Ammon's horn (tissue), 1 donor: Measurements from ENCODE around the gene RAPGEF3.

Experiments used
- DNase-seq: peaks from one replicate; pipeline ENCODE4 v3.0.0-alpha.2; 2016; ENCODE audit warnings: low spot score

Gene RAPGEF3

DNA sequence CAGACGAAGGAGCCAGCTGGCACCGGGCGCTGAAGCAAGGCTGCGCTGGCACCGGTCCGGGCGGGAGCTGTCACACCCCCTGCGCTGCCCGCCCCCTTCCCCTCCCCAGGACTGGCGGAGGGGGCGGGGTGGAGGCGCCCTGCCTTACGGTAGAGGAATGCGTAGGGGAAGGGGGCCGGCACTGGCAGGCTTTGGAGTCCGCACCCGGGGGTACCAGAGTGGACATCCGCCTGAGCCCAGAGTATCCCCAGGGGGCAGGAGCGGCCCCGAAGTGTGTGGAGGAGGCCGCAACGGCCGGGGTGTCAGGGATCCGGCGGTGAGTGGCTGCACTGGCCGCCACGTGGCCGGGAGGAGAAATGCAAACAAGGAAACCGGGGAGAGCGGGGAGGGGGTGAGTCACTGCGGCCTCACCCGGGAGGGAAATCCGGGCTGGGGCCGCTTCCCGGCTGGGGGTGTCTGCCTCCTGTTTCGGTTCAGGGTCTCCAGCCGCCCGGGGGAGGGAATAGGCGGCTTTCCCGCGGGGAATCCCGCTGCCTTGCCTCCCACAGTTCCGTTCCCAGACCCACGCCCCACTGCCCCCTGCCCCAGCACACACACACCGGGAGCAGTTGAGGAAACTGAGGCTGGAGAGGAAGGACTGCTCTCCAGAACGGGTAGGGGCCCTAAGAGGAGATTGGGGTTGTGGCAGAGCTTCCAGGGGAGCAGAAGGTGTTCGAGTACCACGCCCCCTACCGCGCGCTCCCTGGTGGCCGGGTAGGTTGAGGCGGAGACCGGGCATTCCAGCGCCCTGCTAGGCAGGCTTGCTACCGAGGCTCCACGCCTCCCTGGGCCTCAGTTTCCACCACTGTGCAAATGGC, at the start of gene RAPGEF3:
TSS of gene RAPGEF3 (minus strand) at position 47 of the 857 bp plus-strand sequence. CDS start 324 bp downstream, outside the sequence.
- peak; percentile 92 for DNase-seq

GRCh38 chr12:47808050-47808449, 49.4 kb upstream of the RAPGEF3 start:
- DNase-seq, result peak; percentile 62

- no peak for DNase-seq
Observed at GRCh38 chr12:47807338-47807737, 48.7 kb upstream of the RAPGEF3 start.

DNA sequence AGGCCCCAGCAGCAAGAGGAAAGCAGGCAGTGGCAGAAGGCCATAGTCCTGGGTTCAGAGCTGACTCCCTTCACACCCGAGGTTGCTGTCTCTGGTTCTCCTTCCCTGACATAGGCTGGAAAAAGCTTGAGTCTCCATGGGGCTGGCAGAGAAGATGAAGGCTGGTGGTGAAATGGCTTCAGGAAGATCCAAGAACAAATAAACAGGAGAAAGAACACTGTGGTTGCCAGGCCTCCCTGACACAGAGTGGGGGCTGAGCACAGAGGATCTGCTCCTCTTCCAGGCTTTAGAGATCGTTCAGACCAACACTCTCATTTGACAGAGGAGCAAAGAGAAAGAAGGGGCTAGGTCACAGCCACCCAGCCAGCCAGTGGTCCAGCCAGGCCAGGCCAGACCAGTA, 46.7 kb upstream of the RAPGEF3 start:
- DNase-seq, result no peak

DNA sequence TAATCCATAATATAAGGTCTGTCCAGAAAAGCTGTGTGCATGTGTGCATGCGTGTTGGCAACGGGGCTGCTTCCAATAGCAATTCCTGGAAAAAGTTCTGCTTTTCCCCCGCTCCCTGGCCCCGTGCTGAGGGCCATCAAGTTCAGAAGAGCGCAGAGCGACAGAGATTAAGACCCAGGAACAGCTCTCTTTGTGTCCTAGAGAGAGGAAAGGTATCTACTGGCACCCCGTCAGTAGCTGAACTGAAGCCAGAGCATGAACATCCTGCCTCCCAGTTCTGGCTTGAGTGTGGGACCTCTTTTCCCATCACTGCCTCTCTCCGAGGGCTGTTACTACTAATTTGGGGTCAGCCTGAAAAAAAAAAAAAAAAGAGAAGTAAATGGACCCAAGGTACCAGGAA, 45.5 kb upstream of the RAPGEF3 start:
- DNase-seq, result no peak

GRCh38 chr12:47803191-47803875, 44.7 kb upstream of the RAPGEF3 start:
- no peak for DNase-seq

DNA sequence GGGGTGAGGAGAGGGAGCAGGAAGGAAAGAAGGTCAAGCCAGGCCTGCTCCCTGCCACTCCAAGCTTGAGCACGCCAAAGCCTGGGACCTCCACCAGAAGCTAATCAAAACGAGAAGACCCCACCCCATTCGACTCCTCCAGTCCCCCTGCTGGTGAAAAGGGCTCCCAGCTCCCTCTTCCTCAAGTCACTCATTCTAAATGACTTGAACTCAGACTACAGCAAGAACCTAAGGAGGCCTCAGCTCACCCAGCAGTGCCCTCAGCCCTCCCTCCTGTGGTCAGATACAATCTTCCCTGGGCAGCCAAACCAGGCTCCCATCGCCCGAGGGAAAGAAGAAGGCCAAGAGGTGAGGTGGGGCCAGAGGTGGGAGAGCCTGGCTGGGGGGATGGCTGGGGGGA, 43.6 kb upstream of the RAPGEF3 start:
- DNase-seq, result no peak

- no peak for DNase-seq
Observed at GRCh38 chr12:47801904-47802246, 43.2 kb upstream of the RAPGEF3 start.

- DNase-seq, result peak; percentile 67
Observed at GRCh38 chr12:47801170-47801903, 42.7 kb upstream of the RAPGEF3 start.

GRCh38 chr12:47800582-47800981, 41.9 kb upstream of the RAPGEF3 start:
- DNase-seq, result no peak

DNA sequence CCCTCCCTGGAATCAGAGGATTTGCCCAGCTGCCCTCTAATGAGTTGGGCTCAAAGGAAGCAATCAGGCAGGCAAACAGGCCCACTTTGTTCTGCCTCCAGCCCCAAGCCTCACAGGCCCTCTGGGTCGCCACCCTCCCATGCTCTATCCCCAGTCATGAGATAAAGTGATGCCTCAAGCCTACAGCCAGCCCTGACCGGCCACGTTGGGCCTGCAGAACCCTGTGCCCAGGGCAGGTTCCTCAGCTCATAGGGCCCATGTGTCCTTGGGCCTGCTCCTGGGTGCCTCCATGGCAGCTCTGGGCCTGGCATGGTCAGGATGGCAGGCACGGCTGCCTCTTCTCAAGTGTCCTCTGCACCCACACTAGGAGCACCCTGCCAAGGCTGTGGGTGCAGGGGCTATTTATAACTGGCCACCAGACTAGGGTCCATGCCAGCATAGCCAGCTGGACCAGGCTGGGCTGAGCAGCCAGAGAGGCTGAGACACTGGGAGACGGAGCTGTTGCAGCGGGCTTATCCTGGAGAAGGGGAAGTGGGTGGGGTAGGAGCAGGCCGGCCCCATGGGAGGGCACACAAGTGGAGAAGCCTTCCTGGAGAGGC, 40.8 kb upstream of the RAPGEF3 start:
- DNase-seq, result peak; percentile 82

DNA sequence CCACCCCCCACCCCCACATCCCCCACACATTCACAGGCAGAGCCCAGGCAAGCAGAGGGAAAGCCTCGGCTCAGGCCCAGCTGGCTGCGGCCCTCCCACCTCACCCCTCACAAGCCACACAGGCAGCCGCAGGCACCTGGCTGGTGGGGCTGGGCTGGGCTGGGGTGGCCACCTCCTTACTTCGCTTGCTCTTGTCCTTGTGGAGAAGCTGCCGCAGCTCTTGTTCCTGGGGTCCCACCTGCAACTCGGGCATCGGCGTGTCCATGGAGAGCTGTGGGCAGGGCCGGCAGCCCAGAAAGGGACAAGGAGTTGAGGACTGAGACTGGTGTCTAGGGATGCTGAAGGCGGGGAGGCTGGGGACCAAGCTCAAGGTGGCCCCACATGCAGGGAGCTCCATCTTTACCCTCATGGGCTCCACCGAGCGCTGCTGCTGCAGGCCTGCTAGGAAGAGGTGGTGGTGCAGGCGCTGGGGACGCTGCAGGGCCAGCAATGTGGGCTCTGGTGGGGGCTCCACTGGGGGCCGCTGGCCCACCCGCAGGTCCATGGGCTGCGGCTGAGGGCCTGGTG, 39.8 kb upstream of the RAPGEF3 start:
- DNase-seq, result no peak

- DNase-seq, result no peak
Observed at GRCh38 chr12:47797441-47797840, 38.8 kb upstream of the RAPGEF3 start.

- no peak for DNase-seq
Observed at GRCh38 chr12:47795814-47796411, 37.2 kb upstream of the RAPGEF3 start.

- DNase-seq, result no peak
Observed at GRCh38 chr12:47795121-47795813, 36.6 kb upstream of the RAPGEF3 start.

- DNase-seq, result no peak
Observed at GRCh38 chr12:47794679-47795078, 36.0 kb upstream of the RAPGEF3 start.

DNA sequence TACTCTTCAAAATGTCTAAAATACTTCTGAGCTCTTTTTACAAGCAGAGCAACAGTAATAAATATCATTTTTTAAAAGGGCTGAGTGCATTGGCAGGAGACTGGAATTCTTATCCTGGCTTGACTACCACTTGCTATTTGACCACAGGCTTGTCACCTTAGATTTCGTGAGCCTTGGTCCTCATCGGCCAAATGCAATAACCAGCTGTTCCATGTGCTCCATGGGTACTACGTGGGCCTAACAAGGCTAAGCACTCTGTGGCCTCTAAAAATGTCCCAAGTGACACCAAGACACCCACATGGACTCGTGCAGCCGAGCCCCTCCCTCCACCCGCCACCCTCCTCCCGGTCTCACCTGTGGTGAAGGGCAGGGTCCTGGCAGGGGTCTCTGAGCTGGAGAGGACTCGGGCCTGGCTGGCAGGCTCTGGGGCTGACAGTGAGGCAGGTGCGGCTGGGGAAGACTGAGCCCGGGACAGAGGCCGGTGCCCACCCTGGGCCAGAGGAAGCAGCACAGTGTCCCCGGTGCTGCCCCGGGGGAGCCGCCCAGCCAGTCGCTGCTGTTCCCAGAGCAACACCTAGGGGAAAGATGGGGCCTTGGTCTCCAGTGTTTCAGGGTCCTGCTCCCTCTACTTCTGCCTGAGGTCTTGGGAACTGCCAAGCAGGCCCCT, 34.5 kb upstream of the RAPGEF3 start:
- no peak for DNase-seq

- no peak for DNase-seq
Observed at GRCh38 chr12:47791874-47792273, 33.2 kb upstream of the RAPGEF3 start.

GRCh38 chr12:47791351-47791746, 32.7 kb upstream of the RAPGEF3 start:
- no peak for DNase-seq

- DNase-seq, result no peak
Observed at GRCh38 chr12:47790676-47791350, 32.1 kb upstream of the RAPGEF3 start.
